B cell (primary cell): Measurements from ENCODE around the gene ZC3H12C.

ENCODE experiments used
- EZH2 ChIP-seq: IDR thresholded peaks from 2 replicates; pipeline ENCODE4 v1.6.1; 2012; ENCODE audit warnings: borderline replicate concordance, low read depth, mild to moderate bottlenecking, moderate library complexity, low read length; ENCODE audit not compliant: insufficient read depth, poor library complexity, severe bottlenecking
- TF ChIP-seq, protein P1 (sequence below): fragments of 200-600 bp; IDR thresholded peaks from one replicate; pipeline ENCODE4 v1.8.0; 2022; ENCODE audit warnings: antibody characterized with exemption, mild to moderate bottlenecking

DNA sequence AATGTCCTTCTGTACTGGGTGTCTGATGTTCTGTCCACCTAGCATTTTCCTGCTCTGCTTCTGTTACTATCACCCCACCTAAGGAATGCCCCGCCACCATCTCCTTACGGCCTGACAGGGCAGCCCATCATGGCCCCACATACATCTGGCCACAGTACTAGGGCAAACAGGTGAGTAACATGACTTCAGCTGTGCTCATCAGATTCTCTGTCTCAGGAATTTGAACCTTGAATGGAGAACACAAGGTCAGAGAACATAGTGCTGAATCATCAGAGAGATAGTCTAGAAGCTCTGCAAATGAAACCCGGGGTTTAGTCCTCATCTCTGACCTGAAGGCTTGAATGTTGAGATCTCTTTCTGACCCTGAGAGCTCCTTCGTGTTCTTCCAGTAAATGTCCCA is 32.4 kb downstream of the ZC3H12C start:
- TF ChIP-seq, protein P1, sequence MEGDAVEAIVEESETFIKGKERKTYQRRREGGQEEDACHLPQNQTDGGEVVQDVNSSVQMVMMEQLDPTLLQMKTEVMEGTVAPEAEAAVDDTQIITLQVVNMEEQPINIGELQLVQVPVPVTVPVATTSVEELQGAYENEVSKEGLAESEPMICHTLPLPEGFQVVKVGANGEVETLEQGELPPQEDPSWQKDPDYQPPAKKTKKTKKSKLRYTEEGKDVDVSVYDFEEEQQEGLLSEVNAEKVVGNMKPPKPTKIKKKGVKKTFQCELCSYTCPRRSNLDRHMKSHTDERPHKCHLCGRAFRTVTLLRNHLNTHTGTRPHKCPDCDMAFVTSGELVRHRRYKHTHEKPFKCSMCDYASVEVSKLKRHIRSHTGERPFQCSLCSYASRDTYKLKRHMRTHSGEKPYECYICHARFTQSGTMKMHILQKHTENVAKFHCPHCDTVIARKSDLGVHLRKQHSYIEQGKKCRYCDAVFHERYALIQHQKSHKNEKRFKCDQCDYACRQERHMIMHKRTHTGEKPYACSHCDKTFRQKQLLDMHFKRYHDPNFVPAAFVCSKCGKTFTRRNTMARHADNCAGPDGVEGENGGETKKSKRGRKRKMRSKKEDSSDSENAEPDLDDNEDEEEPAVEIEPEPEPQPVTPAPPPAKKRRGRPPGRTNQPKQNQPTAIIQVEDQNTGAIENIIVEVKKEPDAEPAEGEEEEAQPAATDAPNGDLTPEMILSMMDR = no peak
- TF ChIP-seq EZH2 = no peak
